PC-3 (cell line): ENCODE measurements around the gene KIF18A. TPM values are rescaled to one million over a fixed set of nuclear protein-coding genes. Genes with fewer than 3 reads are reported as not detected.
A peak's percentile ranks its signal among the peaks of the same experiment; 100 is the strongest.

Experiments
- ATAC-seq: fragments of 200-7000 bp; cut with Tn5 transposase; 2 replicates; pipeline ENCODE4 v1.9.1; 2020; ENCODE audit warnings: mild to moderate bottlenecking, moderate library complexity
- BruUV-seq: library from RNA; stranded (reverse); fragments of 400-500 nt; replicated peaks from 2 replicates; lab custom pipeline; 2021; lab: Mats Ljungman, UMichigan
- CTCF ChIA-PET: fragments of 300-600 bp; sonication (Branson Sonifier 250); formaldehyde crosslinking; loops from one replicate; lab custom pipeline; 2022; ENCODE audit warnings: antibody characterized with exemption; lab: Charles Lee
- POLR2A ChIA-PET: fragments of 300-600 bp; sonication (Branson Sonifier 250); formaldehyde crosslinking; loops from one replicate; lab custom pipeline; 2022; ENCODE audit warnings: antibody characterized with exemption; ENCODE audit not compliant: unreplicated experiment; lab: Charles Lee
- DNase-seq: peaks from one replicate; pipeline ENCODE4 v3.0.0-alpha.2; 2015
- H2AFZ ChIP-seq: fragments of 300-600 bp; sonication (generic); 2 replicates; pipeline ENCODE4 v1.6.0; 2016; ENCODE audit warnings: antibody characterized with exemption, low read length
- H3F3A ChIP-seq: fragments of 300-600 bp; sonication (generic); one replicate; pipeline ENCODE4 v1.6.0; 2017; ENCODE audit warnings: antibody characterized with exemption, low read length, control low read depth, mild to moderate bottlenecking; ENCODE audit not compliant: unreplicated experiment
- H3K27ac ChIP-seq: fragments of 300-600 bp; sonication (generic); 2 replicates; pipeline ENCODE4 v1.5.1; 2016; ENCODE audit warnings: mild to moderate bottlenecking, low read length
- H3K27me3 ChIP-seq: fragments of 300-600 bp; sonication (generic); 2 replicates; pipeline ENCODE4 v1.6.1; 2016; ENCODE audit warnings: low read length, mixed read lengths
- H3K36me3 ChIP-seq: fragments of 300-600 bp; sonication (generic); 2 replicates; pipeline ENCODE4 v1.6.1; 2016; ENCODE audit warnings: low read depth, mixed run types, low read length, mixed read lengths
- H3K4me1 ChIP-seq: fragments of 300-600 bp; sonication (generic); 2 replicates; pipeline ENCODE4 v1.5.1; 2016; ENCODE audit warnings: low read length; ENCODE audit not compliant: insufficient read depth
- H3K4me2 ChIP-seq: fragments of 300-600 bp; sonication (generic); 2 replicates; pipeline ENCODE4 v1.6.0; 2016; ENCODE audit warnings: low read length
- H3K4me3 ChIP-seq: fragments of 300-600 bp; sonication (generic); 2 replicates; pipeline ENCODE4 v1.5.1; 2016; ENCODE audit warnings: mild to moderate bottlenecking, low read length, mixed read lengths
- H3K79me2 ChIP-seq: fragments of 300-600 bp; sonication (generic); 2 replicates; pipeline ENCODE4 v1.6.1; 2017; ENCODE audit warnings: low read length, mixed read lengths
- H3K9ac ChIP-seq: fragments of 300-600 bp; sonication (generic); 2 replicates; pipeline ENCODE4 v1.6.0; 2016; ENCODE audit warnings: mild to moderate bottlenecking, low read length
- H3K9me2 ChIP-seq: fragments of 300-600 bp; sonication (generic); replicated peaks from 2 replicates; pipeline ENCODE4 v1.6.1; 2016; ENCODE audit warnings: mixed run types, low read length, mixed read lengths
- H3K9me3 ChIP-seq: fragments of 300-600 bp; sonication (generic); 2 replicates; pipeline ENCODE4 v1.6.1; 2016; ENCODE audit warnings: low read length, mixed read lengths
- H4K20me1 ChIP-seq: fragments of 300-600 bp; sonication (generic); 2 replicates; pipeline ENCODE4 v1.6.1; 2016; ENCODE audit warnings: low read length, mixed read lengths
- EZH2 ChIP-seq: fragments of 300-600 bp; sonication (generic); IDR thresholded peaks from one replicate; pipeline ENCODE4 v1.6.1; 2017; ENCODE audit warnings: antibody characterized with exemption, mild to moderate bottlenecking, low read length; ENCODE audit not compliant: unreplicated experiment
- EZH2phosphoT487 ChIP-seq: fragments of 300-600 bp; sonication (generic); IDR thresholded peaks from 2 replicates; pipeline ENCODE4 v1.6.1; 2018; ENCODE audit warnings: mild to moderate bottlenecking, antibody characterized with exemption, low read length, borderline replicate concordance
- intact Hi-C: fragments of 100-400 bp; cut with micrococcal nuclease; formaldehyde crosslinking; loops from 2 replicates; pipeline ENCODE4 v1.9.0; 2023
- total RNA-seq: library from RNA; depleted of rRNA; stranded (reverse); fragments of >200 nt; gene quantifications from 2 replicates; pipeline ENCODE4 v1.2.3, GENCODE V29; 2014
- TF ChIP-seq, protein P1 (sequence below): fragments of 300-600 bp; sonication (generic); conservative IDR thresholded peaks from 2 replicates; pipeline ENCODE4 v1.5.1; 2017; ENCODE audit warnings: antibody characterized with exemption, low read depth, mild to moderate bottlenecking, low read length

The KIF18A gene
- total RNA-seq, 1 experiment from 2014 or later = 15.3 TPM

DNA sequence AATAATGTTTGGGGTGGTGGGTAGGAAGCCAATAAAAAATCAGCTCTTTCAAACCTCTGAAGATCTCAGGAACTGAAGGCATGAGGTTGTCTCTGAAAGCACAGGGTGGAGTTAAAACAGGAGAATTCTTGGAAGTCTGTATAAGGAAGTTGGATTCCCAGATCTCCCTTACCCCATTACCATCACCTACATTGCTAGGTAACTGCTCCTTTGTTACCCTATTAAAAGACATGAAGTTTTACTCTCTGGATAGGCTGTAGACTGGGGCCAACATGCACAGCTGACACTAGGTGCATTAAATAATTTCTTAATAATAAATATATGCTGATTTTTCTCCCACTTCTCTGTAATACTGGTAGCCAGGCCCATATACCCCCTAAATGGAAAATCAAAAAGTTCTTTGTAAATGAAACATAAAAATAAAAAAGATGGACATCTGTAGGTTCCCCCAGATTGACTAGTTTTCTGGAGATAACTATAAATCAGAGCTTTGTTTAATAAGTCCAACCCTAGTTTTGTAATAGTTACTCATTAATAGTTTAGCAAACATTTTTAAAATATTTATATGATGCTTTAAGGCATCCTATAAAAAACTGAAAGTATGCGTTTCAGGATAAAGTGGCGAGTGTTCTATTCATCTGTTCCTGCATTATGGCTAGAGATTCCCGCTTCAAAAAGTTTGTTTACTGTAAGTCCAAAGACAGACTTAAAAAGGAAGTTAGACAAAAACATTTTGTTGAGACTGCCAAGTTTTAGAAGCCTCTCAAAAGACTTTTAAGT lies 63.8 kb downstream of the KIF18A start:
- POLR2A ChIA-PET = interaction anchor here (0.6 kb wide), 2 partner anchors 8 to 266 kb away, joined by 3 read pairs; no protein-coding TSS in a partner anchor

DNA sequence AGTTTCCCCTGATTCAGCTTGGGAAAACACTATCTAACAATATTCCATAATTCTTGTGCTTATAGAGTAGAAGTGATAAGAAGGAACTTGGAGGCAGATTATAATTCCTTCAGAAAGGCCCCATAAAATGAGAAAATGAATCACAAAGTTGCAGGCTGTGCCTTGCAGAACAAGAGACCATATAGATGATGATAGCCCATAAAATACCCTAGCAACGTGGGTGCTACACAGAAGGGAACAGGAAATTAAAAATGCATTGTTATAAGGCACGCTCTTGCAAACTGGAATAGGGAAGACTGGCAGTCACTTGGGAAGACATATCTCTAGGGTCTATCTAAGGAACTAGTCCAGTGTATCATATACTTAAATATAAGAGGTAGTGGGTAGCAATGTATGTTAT lies 67.6 kb downstream of the KIF18A start:
- no peak overlapping the region for H3K27ac ChIP-seq
- intact Hi-C loops = loop anchor here (5.0 to 10.0 kb wide), 2 partner anchors 136 to 323 kb away; no protein-coding TSS in a partner anchor
- peaks cover 4% of the 10 kb centered on the region for H3K36me3 ChIP-seq
- BruUV-seq = no TSS peak
- DNase-seq = no peak
- no peaks in the 10 kb centered on the region for H3K9me3 ChIP-seq
- no peak overlapping the region for H3K9ac ChIP-seq
- TF ChIP-seq EZH2phosphoT487 (no peak), EZH2 (no peak)
- TF ChIP-seq, protein P1, sequence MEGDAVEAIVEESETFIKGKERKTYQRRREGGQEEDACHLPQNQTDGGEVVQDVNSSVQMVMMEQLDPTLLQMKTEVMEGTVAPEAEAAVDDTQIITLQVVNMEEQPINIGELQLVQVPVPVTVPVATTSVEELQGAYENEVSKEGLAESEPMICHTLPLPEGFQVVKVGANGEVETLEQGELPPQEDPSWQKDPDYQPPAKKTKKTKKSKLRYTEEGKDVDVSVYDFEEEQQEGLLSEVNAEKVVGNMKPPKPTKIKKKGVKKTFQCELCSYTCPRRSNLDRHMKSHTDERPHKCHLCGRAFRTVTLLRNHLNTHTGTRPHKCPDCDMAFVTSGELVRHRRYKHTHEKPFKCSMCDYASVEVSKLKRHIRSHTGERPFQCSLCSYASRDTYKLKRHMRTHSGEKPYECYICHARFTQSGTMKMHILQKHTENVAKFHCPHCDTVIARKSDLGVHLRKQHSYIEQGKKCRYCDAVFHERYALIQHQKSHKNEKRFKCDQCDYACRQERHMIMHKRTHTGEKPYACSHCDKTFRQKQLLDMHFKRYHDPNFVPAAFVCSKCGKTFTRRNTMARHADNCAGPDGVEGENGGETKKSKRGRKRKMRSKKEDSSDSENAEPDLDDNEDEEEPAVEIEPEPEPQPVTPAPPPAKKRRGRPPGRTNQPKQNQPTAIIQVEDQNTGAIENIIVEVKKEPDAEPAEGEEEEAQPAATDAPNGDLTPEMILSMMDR = no peak
- H3K9me2 ChIP-seq = no peaks in the 10 kb centered on the region
- no peak for ATAC-seq
- H4K20me1 ChIP-seq = no peaks in the 10 kb centered on the region
- H3K79me2 ChIP-seq = no peaks in the 10 kb centered on the region
- H3K27me3 ChIP-seq = no peaks in the 10 kb centered on the region
- no peak overlapping the region for H3K4me3 ChIP-seq
- H3K4me1 ChIP-seq = peaks cover 15% of the 10 kb centered on the region
- no peaks in the 10 kb centered on the region for H3F3A ChIP-seq
- no peak overlapping the region for H2AFZ ChIP-seq
- H3K4me2 ChIP-seq = no peak overlapping the region
- ChIA-PET CTCF (no interaction called here), POLR2A (no interaction called here)

More for the DNA sequence above, 63.8 kb downstream of the KIF18A start:
- ATAC-seq = peak; percentile 76
- CTCF ChIA-PET = interaction anchor here (0.5 kb wide), 1 partner anchor 325 kb away, joined by 3 read pairs; no protein-coding TSS in a partner anchor
- intact Hi-C loops = loop anchor here (5.0 to 10.0 kb wide), 2 partner anchors 139 to 327 kb away; no protein-coding TSS in a partner anchor
- Histone ChIP-seq H2AFZ (no peak overlapping the region), H3K4me3 (no peak overlapping the region; the same call in 1 of the 2 replicates), H3K79me2 (no peaks in the 10 kb centered on the region), H3K9ac (no peak overlapping the region), H3K4me1 (peaks cover 23% of the 10 kb centered on the region), H3K27me3 (no peaks in the 10 kb centered on the region), H3K4me2 (peak overlapping the region; percentile 61), H3K36me3 (no peaks in the 10 kb centered on the region), H3K9me3 (no peaks in the 10 kb centered on the region), H3K9me2 (no peaks in the 10 kb centered on the region), H3K27ac (peak overlapping the region; percentile 43), H3F3A (no peaks in the 10 kb centered on the region), H4K20me1 (no peaks in the 10 kb centered on the region)
- TF ChIP-seq EZH2phosphoT487 (no peak), EZH2 (no peak)
- TF ChIP-seq, protein P1 = no peak
- BruUV-seq = no TSS peak
- peak; percentile 61 for DNase-seq

DNA sequence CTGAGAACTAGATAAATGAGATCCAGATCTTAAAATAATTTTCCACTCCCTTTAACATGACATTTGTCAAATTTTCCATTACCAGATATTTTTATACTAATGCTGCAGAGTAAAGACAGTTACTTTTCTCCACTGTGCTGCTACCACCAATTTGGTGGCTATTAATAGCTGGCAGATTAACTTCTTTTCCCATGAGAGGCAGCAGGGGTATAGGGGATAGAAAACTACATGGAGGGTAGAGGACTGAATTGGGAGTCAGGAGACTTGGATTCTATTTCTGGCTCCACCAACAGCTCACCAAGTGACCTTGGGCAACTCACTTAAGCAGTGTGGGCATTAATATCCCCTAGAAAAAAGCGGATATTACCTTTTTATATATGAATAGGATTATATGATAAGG lies 69.2 kb downstream of the KIF18A start:
- Histone ChIP-seq H3K36me3 (peaks cover 10% of the 10 kb centered on the region), H4K20me1 (no peaks in the 10 kb centered on the region), H3F3A (no peaks in the 10 kb centered on the region), H3K9ac (no peak overlapping the region), H3K9me2 (no peaks in the 10 kb centered on the region), H3K4me2 (no peak overlapping the region), H3K79me2 (no peaks in the 10 kb centered on the region), H3K9me3 (no peaks in the 10 kb centered on the region), H3K27me3 (no peaks in the 10 kb centered on the region), H3K4me1 (peaks cover under 1% of the 10 kb centered on the region; the same call in 1 of the 2 replicates), H3K4me3 (no peak overlapping the region), H3K27ac (no peak overlapping the region), H2AFZ (no peak overlapping the region)
- intact Hi-C loops = no loop called here
- TF ChIP-seq, protein P1 = no peak
- TF ChIP-seq EZH2 (no peak), EZH2phosphoT487 (no peak)
- ChIA-PET POLR2A (no interaction called here), CTCF (no interaction called here)
- DNase-seq (no peak), ATAC-seq (no peak)
- no TSS peak for BruUV-seq
